IMR-90 (cell line): ENCODE measurements around the gene TEX14. TPM values are rescaled to one million over a fixed set of nuclear protein-coding genes. Genes with fewer than 3 reads are reported as not detected.

Experiments
- ATAC-seq: fragments of 200-7000 bp; cut with Tn5 transposase; 2 replicates; pipeline ENCODE4 v1.9.1; 2020; ENCODE audit warnings: low read depth, mild to moderate bottlenecking, moderate library complexity
- BruUV-seq: library from RNA; stranded (reverse); fragments of 400-500 nt; replicated peaks from 2 replicates; lab custom pipeline; 2021; lab: Mats Ljungman, UMichigan
- CTCF ChIA-PET: fragments of 300-600 bp; formaldehyde crosslinking; extraction: SDS; loops from one replicate; lab custom pipeline; 2021; ENCODE audit warnings: antibody characterized with exemption; lab: Yijun Ruan, JAX
- POLR2A ChIA-PET: fragments of 300-600 bp; sonication (Branson Sonifier 250); formaldehyde crosslinking; loops from one replicate; lab custom pipeline; 2022; ENCODE audit warnings: antibody characterized with exemption; ENCODE audit not compliant: unreplicated experiment; lab: Charles Lee
- DNase-seq: peaks from one replicate; pipeline ENCODE4 v3.0.0; 2013
- H2AFZ ChIP-seq: replicated peaks from 2 replicates; pipeline ENCODE3; 2013; ENCODE audit warnings: low read length, mild to moderate bottlenecking; ENCODE audit not compliant: poor library complexity
- H2AK5ac ChIP-seq: 2 replicates; pipeline ENCODE4 v1.6.1; 2013; ENCODE audit warnings: low read depth, low read length, inconsistent platforms
- H2AK9ac ChIP-seq: replicated peaks from 2 replicates; pipeline ENCODE3; 2013; ENCODE audit warnings: mild to moderate bottlenecking, low read depth, low read length, moderate library complexity; ENCODE audit not compliant: poor library complexity
- H2BK120ac ChIP-seq: 2 replicates; pipeline ENCODE4 v1.6.1; 2013; ENCODE audit warnings: low read depth, low read length, inconsistent platforms
- H2BK15ac ChIP-seq: 3 replicates; pipeline ENCODE4 v1.6.1; 2013; ENCODE audit warnings: low read depth, low read length, inconsistent platforms
- H2BK20ac ChIP-seq: 2 replicates; pipeline ENCODE4 v1.6.1; 2013; ENCODE audit warnings: low read depth, mild to moderate bottlenecking, inconsistent platforms, low read length, moderate library complexity
- H2BK5ac ChIP-seq: 2 replicates; pipeline ENCODE4 v1.6.1; 2013; ENCODE audit warnings: mild to moderate bottlenecking, low read depth, low read length, inconsistent platforms; ENCODE audit not compliant: poor library complexity, severe bottlenecking
- H3K14ac ChIP-seq: replicated peaks from 2 replicates; pipeline ENCODE4 v1.6.1; 2013; ENCODE audit warnings: low read depth, low read length, inconsistent platforms
- H3K18ac ChIP-seq: 2 replicates; pipeline ENCODE4 v1.6.1; 2013; ENCODE audit warnings: low read depth, low read length, control low read depth
- H3K23ac ChIP-seq: 2 replicates; pipeline ENCODE4 v1.6.1; 2013; ENCODE audit warnings: low read depth, low read length, inconsistent platforms
- H3K27ac ChIP-seq: 2 replicates; pipeline ENCODE4 v1.5.1; 2013; ENCODE audit warnings: mild to moderate bottlenecking, control low read depth, low read length; ENCODE audit not compliant: insufficient read depth
- H3K27me3 ChIP-seq: 2 replicates; pipeline ENCODE4 v1.6.1; 2013; ENCODE audit warnings: low read length; ENCODE audit not compliant: control insufficient read depth, insufficient read depth
- H3K36me3 ChIP-seq: 2 replicates; pipeline ENCODE4 v1.6.1; 2013; ENCODE audit warnings: low read length, mixed read lengths; ENCODE audit not compliant: control insufficient read depth, insufficient read depth
- H3K4ac ChIP-seq: 2 replicates; pipeline ENCODE4 v1.6.1; 2013; ENCODE audit warnings: low read depth, low read length, inconsistent platforms
- H3K4me1 ChIP-seq: 2 replicates; pipeline ENCODE4 v1.6.1; 2013; ENCODE audit warnings: low read length, mixed read lengths; ENCODE audit not compliant: control insufficient read depth, insufficient read depth
- H3K4me2 ChIP-seq: 2 replicates; pipeline ENCODE4 v1.6.1; 2013; ENCODE audit warnings: low read depth, mild to moderate bottlenecking, control low read depth, low read length, moderate library complexity
- H3K4me3 ChIP-seq: 2 replicates; pipeline ENCODE4 v1.5.1; 2013; ENCODE audit warnings: low read depth, mild to moderate bottlenecking, control low read depth, low read length, moderate library complexity; ENCODE audit not compliant: insufficient read depth
- H3K56ac ChIP-seq: 2 replicates; pipeline ENCODE4 v1.6.1; 2013; ENCODE audit warnings: low read length, inconsistent platforms; ENCODE audit not compliant: insufficient read depth; ENCODE audit errors: extremely low read depth
- H3K79me1 ChIP-seq, 2 experiments: 2 replicates each; pipeline ENCODE4 v1.6.1; 2013; ENCODE audit warnings: low read length in 2 of 2, inconsistent platforms in 1 of 2, low read depth in 1 of 2
- H3K9ac ChIP-seq: 2 replicates; pipeline ENCODE4 v1.6.1; 2013; ENCODE audit warnings: low read depth, low read length, control low read depth
- H3K9me1 ChIP-seq: 2 replicates; pipeline ENCODE4 v1.6.1; 2013; ENCODE audit warnings: low read length, inconsistent platforms; ENCODE audit not compliant: insufficient read depth
- H3K9me3 ChIP-seq: 2 replicates; pipeline ENCODE4 v1.6.1; 2013; ENCODE audit warnings: low read length; ENCODE audit not compliant: control insufficient read depth, insufficient read depth
- H4K20me1 ChIP-seq: 2 replicates; pipeline ENCODE4 v1.6.1; 2013; ENCODE audit warnings: low read length, inconsistent platforms; ENCODE audit not compliant: insufficient read depth
- H4K5ac ChIP-seq: 2 replicates; pipeline ENCODE4 v1.6.1; 2013; ENCODE audit warnings: mild to moderate bottlenecking, low read depth, low read length, control low read depth
- H4K8ac ChIP-seq, 2 experiments: 2 replicates each; pipeline ENCODE4 v1.6.1; 2013; ENCODE audit warnings: low read depth in 2 of 2, low read length in 2 of 2, control low read depth in 1 of 2, inconsistent platforms in 1 of 2
- H4K91ac ChIP-seq: 2 replicates; pipeline ENCODE4 v1.6.1; 2013; ENCODE audit warnings: low read depth, low read length, inconsistent platforms; ENCODE audit not compliant: insufficient read depth
- BHLHE40 ChIP-seq: fragments of 150-350 bp; IDR thresholded peaks from 2 replicates; pipeline ENCODE4 v1.6.1; 2016; ENCODE audit warnings: mild to moderate bottlenecking, low read depth, low read length
- CEBPB ChIP-seq: IDR thresholded peaks from 2 replicates; pipeline ENCODE4 v1.6.1; 2012; ENCODE audit warnings: low read depth, low read length, improper control_type of control experiment
- CHD1 ChIP-seq: IDR thresholded peaks from 2 replicates; pipeline ENCODE4 v1.6.1; 2012; ENCODE audit warnings: low read depth, low read length, improper control_type of control experiment
- CTCF ChIP-seq: conservative IDR thresholded peaks from 2 replicates; pipeline ENCODE4 v1.5.1; 2012; ENCODE audit warnings: mild to moderate bottlenecking, low read depth, low read length, improper control_type of control experiment
- ELK1 ChIP-seq: fragments of 150-350 bp; IDR thresholded peaks from 2 replicates; pipeline ENCODE4 v1.6.1; 2016; ENCODE audit warnings: low read depth, mild to moderate bottlenecking, low read length, moderate library complexity, borderline replicate concordance
- FOS ChIP-seq: fragments of 150-350 bp; IDR thresholded peaks from 2 replicates; pipeline ENCODE4 v1.6.1; 2016; ENCODE audit warnings: low read depth, low read length
- MAFK ChIP-seq: IDR thresholded peaks from 2 replicates; pipeline ENCODE4 v1.6.1; 2012; ENCODE audit warnings: low read depth, low read length, improper control_type of control experiment
- MAZ ChIP-seq: IDR thresholded peaks from 2 replicates; pipeline ENCODE4 v1.6.1; 2012; ENCODE audit warnings: low read depth, mild to moderate bottlenecking, low read length, improper control_type of control experiment, moderate library complexity, borderline replicate concordance
- MXI1 ChIP-seq: IDR thresholded peaks from 2 replicates; pipeline ENCODE4 v1.6.1; 2012; ENCODE audit warnings: low read depth, mild to moderate bottlenecking, low read length, moderate library complexity, borderline replicate concordance
- NFE2L2 ChIP-seq: fragments of 150-350 bp; IDR thresholded peaks from 2 replicates; pipeline ENCODE4 v1.6.1; 2016; ENCODE audit warnings: low read depth, mild to moderate bottlenecking, low read length
- POLR2A ChIP-seq: IDR thresholded peaks from 2 replicates; pipeline ENCODE4 v1.6.1; 2012; ENCODE audit warnings: mild to moderate bottlenecking, low read depth, low read length
- RAD21 ChIP-seq: IDR thresholded peaks from 2 replicates; pipeline ENCODE4 v1.6.1; 2012; ENCODE audit warnings: low read length, improper control_type of control experiment
- RCOR1 ChIP-seq: IDR thresholded peaks from 2 replicates; pipeline ENCODE4 v1.6.1; 2012; ENCODE audit warnings: mild to moderate bottlenecking, low read length, improper control_type of control experiment; ENCODE audit not compliant: insufficient replicate concordance
- RFX5 ChIP-seq: IDR thresholded peaks from 2 replicates; pipeline ENCODE4 v1.8.0; 2012; ENCODE audit warnings: low read depth, mild to moderate bottlenecking, low read length, moderate library complexity
- SMC3 ChIP-seq: fragments of 150-350 bp; IDR thresholded peaks from 2 replicates; pipeline ENCODE4 v1.6.1; 2016; ENCODE audit warnings: low read depth, mild to moderate bottlenecking, antibody characterized with exemption, low read length, moderate library complexity
- USF2 ChIP-seq: fragments of 150-350 bp; IDR thresholded peaks from 2 replicates; pipeline ENCODE4 v1.6.1; 2017; ENCODE audit warnings: mild to moderate bottlenecking, antibody characterized with exemption, low read length, low read depth
- WGBS, 2 experiments: methylation state at CpG; one replicate each; pipeline versions ENCODE4 v1.1.5 to v1.1.7; 2013; ENCODE audit warnings: missing lambda C conversion rate in 2 of 2; ENCODE audit not compliant: insufficient read length in 1 of 2; ENCODE audit errors: extremely low coverage in 2 of 2; 5-methylcytosine and 5-hydroxymethylcytosine counted together
- dilution Hi-C: fragments of 300-500 bp; cut with HindIII; formaldehyde crosslinking; loops from one replicate; pipeline ENCODE4 v1.14.3; 2018; ENCODE audit warnings: low sequenced_read_pairs; ENCODE audit not compliant: unreplicated experiment
- in situ Hi-C: fragments of 300-500 bp; cut with MboI; formaldehyde crosslinking; loops from 3 replicates; pipeline ENCODE4 v1.14.3; 2019; ENCODE audit warnings: low sequenced_read_pairs, inconsistent platforms, mixed read lengths
- intact Hi-C: fragments of 100-400 bp; cut with micrococcal nuclease; formaldehyde crosslinking; loops from 2 replicates; pipeline ENCODE4 v1.10.0; 2022
- polyA plus RNA-seq, 3 experiments: library from polyadenylated mRNA; depleted of rRNA; stranded (reverse); fragments of >200 nt; gene quantifications; 2 replicates each; pipeline ENCODE4 v1.2.3, GENCODE V29; 2012; ENCODE audit warnings: low replicate concordance in 1 of 3
- total RNA-seq: library from RNA; depleted of rRNA; stranded (reverse); fragments of >200 nt; gene quantifications from 2 replicates; pipeline ENCODE4 v1.2.3, GENCODE V29; 2012

Gene TEX14
- total and polyA plus RNA-seq, 2 of the 4 experiments (the other 2 are of a cell fraction) = not detected

- Histone ChIP-seq H3K27ac (no peak overlapping the region), H3K18ac (no peak overlapping the region), H3K36me3 (no peaks in the 10 kb centered on the region), H2BK5ac (no peak overlapping the region), H2AFZ (no peak overlapping the region), H3K4ac (no peak overlapping the region), H4K8ac (no peak overlapping the region), H2AK5ac (no peak overlapping the region), H3K9me3 (no peaks in the 10 kb centered on the region), H3K4me2 (no peak overlapping the region), H3K23ac (no peak overlapping the region), H3K14ac (no peak overlapping the region), H4K5ac (no peak overlapping the region), H3K27me3 (no peaks in the 10 kb centered on the region), H4K20me1 (no peaks in the 10 kb centered on the region), H3K4me1 (no peaks in the 10 kb centered on the region; the same call in 1 of the 2 replicates), H2BK120ac (no peak overlapping the region), H3K79me1 (no peaks in the 10 kb centered on the region), H3K9ac (no peak overlapping the region), H3K4me3 (no peak overlapping the region), H3K56ac (no peak overlapping the region), H2BK15ac (no peak overlapping the region), H2AK9ac (no peak overlapping the region), H4K91ac (no peak overlapping the region), H3K9me1 (peaks cover 7% of the 10 kb centered on the region), H2BK20ac (no peak overlapping the region)
- CTCF ChIA-PET = no interaction called here
- dilution Hi-C loops = no loop called here
- DNase-seq (no peak), ATAC-seq (no peak)
- intact Hi-C loops = no loop called here
- no TSS peak for BruUV-seq
- in situ Hi-C loops = no loop called here
- 43% methylated on average over 4 of the region's 6 CpGs; no CpG with 5 or more reads in 1 of the 2 experiments for WGBS, 2 experiments
- POLR2A ChIA-PET = no interaction called here
- no peak for TF ChIP-seq RAD21
- no peak for TF ChIP-seq CHD1
- no peak for TF ChIP-seq CTCF
- TF ChIP-seq FOS = no peak
- TF ChIP-seq CEBPB = no peak
- no peak for TF ChIP-seq USF2
- TF ChIP-seq POLR2A = no peak
- TF ChIP-seq NFE2L2 = no peak
- no peak for TF ChIP-seq BHLHE40
- no peak for TF ChIP-seq ELK1
- TF ChIP-seq MXI1 = no peak
- TF ChIP-seq SMC3 = no peak
- no peak for TF ChIP-seq MAZ
- no peak for TF ChIP-seq RCOR1
- no peak for TF ChIP-seq RFX5
- no peak for TF ChIP-seq MAFK
These were observed 22.0 kb downstream of the TEX14 start for GRCh38 chr17:58669853-58670252.
